HG02938 (cell line): ENCODE data around the gene HIF3A.
"Not testable (repeated sequence)": the region's sequence is repeated elsewhere in the genome, so short reads cannot be mapped to it uniquely, and the experiment has no call there.

Experiments used
- ATAC-seq: cut with Tn5 transposase; IDR thresholded peaks from one replicate; pipeline ENCODE4 v1.9.1; 2021; ENCODE audit warnings: mild to moderate bottlenecking, moderate library complexity; ENCODE audit not compliant: unreplicated experiment

Gene HIF3A

DNA sequence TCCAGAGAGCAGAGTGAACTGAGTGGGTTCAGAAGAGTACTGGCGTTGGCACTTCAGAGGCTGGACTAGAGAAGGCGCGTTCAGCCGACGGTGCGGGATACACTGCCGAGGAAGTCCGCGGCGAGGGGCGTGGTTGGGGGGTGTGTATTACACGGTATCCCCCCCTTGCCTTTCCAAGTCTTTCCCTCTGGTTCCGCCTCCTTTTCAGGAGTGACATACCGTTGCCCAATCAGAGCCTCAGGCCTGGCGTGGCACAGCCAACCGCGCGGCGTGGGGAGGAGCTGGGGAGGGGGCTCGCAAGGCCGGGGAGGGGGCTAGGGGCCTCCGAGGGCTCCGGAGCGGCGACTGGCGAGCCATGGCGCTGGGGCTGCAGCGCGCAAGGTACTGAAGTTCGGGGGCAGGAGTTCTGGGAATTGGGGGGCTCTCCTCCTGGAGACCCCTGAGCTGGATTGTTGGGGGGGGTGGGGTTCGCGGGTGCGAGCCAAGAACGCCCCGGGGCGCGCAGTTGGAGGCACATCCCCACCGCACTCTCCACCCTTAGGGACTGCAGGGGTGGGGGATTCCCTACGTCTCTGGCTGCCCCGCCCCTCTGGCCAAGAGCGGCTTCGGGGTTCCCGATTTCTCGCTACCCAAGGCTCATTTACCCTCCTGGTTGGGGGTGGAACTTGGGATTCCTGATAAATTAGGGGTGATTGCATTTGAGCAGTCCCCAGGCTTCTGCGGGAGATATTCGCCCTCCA lies at the start of gene HIF3A:
Gene HIF3A, plus strand, starts transcription at position 321 of the 740 bp plus-strand sequence. Its CDS starts 35 bp downstream, at position 356.
- ATAC-seq, result no peak

DNA sequence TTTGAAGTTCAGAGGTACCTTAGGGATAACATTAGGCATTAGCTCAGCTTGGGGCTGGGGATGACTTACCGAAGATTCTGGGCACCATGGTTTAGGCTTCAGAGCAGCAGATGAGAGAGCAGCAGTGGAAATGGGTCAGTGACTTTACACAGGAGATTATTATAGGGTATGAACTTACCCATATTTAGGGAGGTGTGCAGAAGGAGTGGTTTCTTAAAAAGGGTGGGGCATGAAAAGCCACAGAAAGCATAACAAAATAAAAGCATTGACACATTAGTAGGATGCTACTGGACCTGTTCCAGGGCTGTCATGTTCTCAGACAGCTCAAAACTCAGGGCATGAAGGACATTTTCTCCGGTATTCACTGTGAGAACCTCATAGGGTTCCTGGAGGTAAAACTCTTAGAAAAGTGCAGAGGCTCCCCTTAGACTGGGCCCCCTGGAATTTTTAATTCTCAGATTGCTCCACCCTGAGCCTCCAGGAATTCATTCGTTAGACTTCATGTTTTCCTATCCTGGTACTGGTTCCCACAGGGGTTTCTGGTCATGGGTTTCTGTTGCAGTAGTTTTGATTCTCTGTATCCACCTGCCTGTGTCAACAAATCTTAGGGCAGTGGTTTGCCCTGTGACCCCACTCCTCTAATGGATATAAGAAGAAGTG lies 46.6 kb upstream of the HIF3A start:
- no peak for ATAC-seq

DNA sequence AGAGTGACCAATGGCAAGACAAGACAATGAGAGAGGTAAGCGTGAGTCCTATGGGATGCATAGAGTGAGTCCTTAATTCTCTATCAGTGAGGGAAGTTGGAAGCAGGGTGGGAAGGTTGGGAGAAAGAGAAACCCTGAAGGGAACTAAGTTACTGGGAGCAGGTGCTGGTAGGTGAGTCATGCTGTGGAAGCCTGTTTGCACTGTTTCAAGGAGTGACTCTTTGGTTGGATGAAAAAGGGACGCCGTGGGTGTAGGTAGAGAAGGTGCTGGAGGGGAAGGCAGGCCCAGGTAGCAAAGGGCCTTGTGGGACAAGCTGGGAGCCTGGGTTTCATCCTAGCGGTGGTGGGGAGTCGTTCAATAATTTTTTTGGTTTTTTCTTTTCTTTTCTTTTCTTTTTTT lies 45.4 kb upstream of the HIF3A start:
- no peak for ATAC-seq

- ATAC-seq, result no peak
Observed at GRCh38 chr19:46254776-46255175, 42.1 kb upstream of the HIF3A start.

DNA sequence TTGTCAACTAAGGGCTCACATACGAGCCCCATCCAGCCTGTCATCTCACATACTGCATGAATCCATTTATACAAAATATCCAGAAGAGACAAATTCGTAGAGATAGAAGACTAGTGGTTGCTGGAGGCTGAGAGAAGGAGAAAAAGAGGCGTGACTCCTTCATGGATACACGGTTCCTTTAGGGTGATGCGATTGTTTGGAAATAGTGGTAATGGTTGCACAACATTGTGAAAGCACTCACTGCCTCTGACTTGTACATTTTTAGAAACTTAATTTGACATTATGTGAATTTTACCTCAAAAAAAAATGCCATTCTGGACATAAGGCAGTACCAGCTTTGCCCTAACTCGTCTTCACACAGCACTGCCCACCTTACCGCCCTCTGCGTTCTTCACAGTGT lies 40.0 kb upstream of the HIF3A start:
- no peak for ATAC-seq

GRCh38 chr19:46261501-46261900 lies 35.3 kb upstream of the HIF3A start:
- ATAC-seq, result not testable (repeated sequence)

GRCh38 chr19:46262684-46263296 lies 34.1 kb upstream of the HIF3A start:
- peak; percentile 52 for ATAC-seq

GRCh38 chr19:46264801-46265200 lies 32.0 kb upstream of the HIF3A start:
- ATAC-seq, result not testable (repeated sequence)

- ATAC-seq, result peak; percentile 47
Observed at GRCh38 chr19:46265217-46265828, 31.5 kb upstream of the HIF3A start.

- ATAC-seq, result no peak
Observed at GRCh38 chr19:46269101-46269500, 27.7 kb upstream of the HIF3A start.

DNA sequence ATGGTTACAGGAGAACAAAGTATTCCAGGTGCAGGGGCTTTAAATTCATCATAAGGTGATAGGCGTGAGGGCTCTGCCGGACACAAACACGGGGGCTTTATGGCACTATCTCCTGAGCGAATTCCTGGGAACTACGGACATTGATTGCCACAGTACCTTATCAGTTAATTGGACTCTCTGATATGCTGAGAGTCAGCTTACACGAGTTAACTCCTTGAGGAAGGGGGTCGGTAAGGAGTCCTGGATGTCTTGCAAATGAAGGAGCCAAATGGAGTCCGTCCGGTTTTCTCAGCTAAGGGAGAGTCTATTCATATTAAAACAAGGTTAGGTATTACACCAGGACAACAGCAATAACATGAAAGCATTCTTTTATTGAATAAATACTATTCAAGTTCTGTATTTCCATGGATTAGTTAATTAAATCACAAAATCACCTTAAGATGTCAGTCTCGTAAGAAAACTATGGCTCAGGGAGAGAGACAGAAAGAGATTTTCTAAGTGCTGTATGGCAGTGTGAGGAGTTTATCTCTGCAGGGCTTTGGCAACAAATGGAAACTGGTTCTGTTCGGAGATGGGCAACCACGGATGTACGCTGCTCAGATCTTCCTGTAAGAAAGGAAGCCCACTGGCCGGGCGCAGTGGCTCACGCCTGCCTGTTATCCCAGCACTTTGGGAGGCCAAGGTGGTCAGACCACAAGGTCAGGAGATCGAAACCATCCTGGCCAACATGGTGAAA lies 26.2 kb upstream of the HIF3A start:
- ATAC-seq, result no peak

DNA sequence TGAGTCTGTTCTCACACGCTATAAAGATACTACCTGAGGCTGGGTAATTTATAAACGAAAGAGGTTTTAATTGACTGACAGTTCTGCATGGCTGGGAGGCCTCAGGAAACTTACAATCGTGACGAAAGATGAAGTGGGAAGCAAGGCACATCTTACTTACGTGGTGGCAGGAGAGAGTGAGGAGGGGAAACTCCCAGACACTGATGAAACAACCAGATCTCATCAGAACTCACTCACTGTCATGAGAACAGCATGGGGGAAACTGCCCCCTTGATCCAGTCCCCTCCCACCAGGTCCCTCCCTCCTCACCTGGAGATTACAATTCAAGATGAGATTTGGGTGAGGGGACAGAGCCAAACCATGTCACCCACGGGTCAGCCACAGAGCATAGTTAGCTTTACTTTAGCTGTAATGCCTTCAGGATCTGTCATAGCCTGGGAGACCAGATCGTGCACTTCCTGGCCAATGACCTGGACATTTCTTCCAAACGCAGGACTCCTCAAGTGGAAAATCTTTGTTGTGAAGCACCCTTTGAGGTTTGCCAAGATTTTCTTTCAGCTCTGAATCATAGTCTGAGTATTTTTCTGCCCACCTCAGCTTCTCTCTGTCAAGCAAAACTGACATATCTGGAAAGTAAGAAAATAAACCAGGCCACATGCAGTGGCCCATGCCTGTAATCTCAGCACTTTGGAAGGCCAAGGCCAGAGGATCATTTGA lies 25.2 kb upstream of the HIF3A start:
- ATAC-seq, result no peak

DNA sequence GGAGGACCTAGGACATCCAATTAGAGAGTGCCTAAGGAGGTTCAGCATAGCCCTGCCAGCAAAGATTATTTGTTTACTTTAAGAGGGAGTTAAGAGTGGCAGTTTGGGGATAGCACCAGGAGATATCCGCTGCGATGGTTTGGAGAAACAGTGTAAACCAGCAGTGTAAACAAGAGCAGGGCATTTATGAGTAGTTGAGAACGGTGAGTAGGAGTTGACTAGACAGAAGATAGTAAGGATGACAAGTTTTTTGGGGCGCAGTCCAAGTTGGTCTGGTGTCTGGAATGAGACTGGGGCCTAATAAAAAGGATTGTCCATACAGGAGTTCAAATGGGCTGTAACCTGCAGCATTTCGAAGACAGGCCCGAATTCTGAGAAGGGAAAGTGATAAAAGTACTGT lies 22.9 kb upstream of the HIF3A start:
- not testable (repeated sequence) for ATAC-seq

- ATAC-seq, result no peak
Observed at GRCh38 chr19:46279177-46279576, 17.7 kb upstream of the HIF3A start.

DNA sequence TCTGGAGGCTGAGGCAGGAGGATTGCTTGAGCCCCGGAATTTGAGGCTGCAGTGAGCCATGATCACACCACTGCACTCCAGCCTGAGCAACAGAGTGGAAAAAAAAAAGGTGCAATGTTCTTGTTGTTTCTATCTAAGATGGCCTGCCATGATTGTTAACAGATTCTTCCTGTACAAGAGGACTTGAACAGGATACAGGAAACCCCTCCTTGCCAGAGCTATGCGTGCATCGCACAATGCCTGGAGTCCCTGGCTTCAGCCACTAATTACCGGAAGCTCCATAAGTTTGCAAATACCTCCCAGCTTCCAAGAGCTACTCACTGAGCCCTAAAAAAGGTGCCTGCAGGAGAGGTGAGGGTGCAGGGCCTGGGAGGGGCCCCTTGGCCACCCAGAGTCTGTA lies 13.1 kb upstream of the HIF3A start:
- no peak for ATAC-seq

- no peak for ATAC-seq
Observed at GRCh38 chr19:46284635-46285034, 12.2 kb upstream of the HIF3A start.

DNA sequence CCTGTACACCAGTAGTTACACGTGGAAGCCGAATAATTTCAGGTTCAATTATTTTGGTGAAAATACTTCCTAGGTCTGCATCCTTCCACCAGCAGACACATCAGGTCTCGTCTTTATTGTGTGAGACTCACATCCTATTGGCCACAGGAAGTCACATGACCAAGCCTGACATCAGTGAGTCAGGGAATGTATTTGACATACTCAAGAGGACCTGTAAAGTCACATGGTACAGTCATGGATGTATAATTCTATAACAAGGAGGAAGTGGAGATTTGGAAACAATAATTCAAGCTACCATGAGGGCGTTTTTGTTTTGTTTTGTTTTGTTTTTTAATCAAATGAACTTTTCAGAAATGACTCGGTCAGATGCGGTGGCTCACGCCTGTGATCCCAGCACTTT lies 9.3 kb upstream of the HIF3A start:
- no peak for ATAC-seq

- no peak for ATAC-seq
Observed at GRCh38 chr19:46288896-46289588, 7.8 kb upstream of the HIF3A start.

DNA sequence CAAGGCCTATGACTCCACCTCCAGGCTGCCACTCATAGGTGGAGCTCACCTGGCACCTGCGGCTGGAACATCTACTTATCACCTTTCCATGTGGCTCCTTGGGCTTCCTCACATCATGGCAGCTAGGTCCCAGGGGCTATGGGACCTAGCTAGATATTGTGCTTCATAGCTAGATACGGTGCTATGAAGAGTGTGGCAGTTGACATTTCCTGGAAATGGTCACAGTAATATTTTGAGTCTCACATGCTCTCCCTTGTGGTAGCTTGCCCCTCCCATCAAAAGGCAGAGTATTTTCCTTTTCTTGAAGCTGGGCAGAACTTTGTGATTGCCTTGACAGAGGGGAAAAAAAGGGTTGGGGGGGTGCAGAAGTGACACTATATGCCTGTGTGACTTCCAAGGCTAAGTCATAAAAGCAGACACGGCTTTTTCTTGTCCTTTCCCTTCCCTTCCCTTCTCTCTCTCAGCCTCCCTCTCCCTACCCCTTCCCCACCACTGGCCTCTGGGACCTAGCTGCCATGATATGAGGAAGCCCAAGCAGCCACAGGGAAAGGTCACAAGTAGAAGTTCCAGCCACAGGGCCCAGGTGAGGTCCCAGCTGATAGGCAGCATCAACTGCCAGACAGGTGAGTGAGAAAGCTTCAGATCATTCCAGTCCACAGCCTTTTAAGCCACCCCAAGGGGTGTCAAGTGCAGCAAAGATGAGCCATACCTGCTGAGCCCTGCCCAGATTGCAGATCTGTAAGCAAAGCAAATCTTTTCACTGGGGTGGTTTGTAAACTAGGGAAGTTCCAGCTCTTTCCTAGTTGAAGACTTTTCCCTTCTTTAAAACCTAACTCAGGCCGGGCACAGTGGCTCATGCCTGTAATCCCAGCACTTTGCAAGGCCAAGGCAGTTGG lies 6.9 kb upstream of the HIF3A start:
- ATAC-seq, result no peak
